HG03108 (cell line): ENCODE measurements around the gene C10orf95.
"Not testable (repeated sequence)": the region's sequence is repeated elsewhere in the genome, so short reads cannot be mapped to it uniquely, and the experiment has no call there.

ENCODE experiments used
- ATAC-seq: cut with Tn5 transposase; IDR thresholded peaks from one replicate; pipeline ENCODE4 v1.9.1; 2021; ENCODE audit warnings: moderate library complexity; ENCODE audit not compliant: unreplicated experiment

C10orf95 gene

GRCh38 chr10:102465466-102465865, 14.1 kb upstream of the C10orf95 start:
- ATAC-seq: no peak

GRCh38 chr10:102463983-102464382, 12.6 kb upstream of the C10orf95 start:
- no peak for ATAC-seq

GRCh38 chr10:102462512-102463054, 11.2 kb upstream of the C10orf95 start:
- no peak for ATAC-seq

- ATAC-seq: peak; percentile 83
Measured at GRCh38 chr10:102461187-102462054, 10.1 kb upstream of the C10orf95 start.

GRCh38 chr10:102460836-102461186, 9.5 kb upstream of the C10orf95 start:
- peak; percentile 27 for ATAC-seq

DNA sequence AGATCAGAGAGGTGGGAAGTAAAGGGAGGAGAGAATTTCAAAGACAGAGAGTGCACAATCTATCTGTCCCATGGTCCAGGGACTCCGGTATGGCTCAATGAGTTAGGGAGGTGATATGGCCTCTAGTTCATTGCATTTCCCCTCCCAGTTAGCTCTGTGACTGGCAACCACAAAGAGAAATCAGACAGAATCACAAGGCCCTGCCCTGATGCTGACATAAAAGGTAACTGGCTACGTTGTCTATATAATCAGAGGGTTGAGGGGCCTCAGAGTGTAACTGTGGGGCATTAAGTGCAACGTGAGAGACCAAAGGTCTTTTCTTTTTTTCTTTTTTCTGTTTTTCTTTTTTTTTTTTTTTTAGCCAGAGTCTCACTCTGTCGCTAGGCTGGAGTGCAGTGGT, 7.3 kb upstream of the C10orf95 start:
- no peak for ATAC-seq

- no peak for ATAC-seq
Measured at GRCh38 chr10:102457591-102458150, 6.3 kb upstream of the C10orf95 start.

DNA sequence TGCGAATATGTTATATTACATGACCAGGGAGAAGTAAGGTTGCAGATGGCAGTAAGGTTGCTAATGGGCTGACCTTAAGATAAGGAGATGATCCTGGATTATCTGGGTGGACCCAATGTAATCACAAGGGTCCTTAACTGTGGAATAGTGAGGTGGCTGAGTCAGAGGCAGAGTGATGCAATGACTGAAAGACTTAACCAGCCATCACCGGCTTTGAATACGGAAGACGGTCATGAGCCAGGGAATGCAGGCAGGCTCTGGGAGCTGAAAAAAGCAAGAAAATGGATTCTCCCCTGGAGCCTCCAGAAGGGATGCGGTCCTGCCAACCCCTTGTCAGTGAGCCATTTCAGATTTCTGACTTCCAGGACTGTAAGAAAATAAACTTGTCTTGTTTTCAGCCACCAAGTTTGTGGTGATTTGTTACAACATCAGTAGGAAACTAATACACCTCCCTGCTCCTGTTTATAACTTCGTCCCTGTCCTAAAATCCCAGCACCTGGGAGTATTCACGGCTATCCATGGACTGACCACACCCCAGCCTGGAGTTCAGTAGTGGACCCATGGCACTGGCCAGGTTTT, 4.6 kb upstream of the C10orf95 start:
- no peak for ATAC-seq

DNA sequence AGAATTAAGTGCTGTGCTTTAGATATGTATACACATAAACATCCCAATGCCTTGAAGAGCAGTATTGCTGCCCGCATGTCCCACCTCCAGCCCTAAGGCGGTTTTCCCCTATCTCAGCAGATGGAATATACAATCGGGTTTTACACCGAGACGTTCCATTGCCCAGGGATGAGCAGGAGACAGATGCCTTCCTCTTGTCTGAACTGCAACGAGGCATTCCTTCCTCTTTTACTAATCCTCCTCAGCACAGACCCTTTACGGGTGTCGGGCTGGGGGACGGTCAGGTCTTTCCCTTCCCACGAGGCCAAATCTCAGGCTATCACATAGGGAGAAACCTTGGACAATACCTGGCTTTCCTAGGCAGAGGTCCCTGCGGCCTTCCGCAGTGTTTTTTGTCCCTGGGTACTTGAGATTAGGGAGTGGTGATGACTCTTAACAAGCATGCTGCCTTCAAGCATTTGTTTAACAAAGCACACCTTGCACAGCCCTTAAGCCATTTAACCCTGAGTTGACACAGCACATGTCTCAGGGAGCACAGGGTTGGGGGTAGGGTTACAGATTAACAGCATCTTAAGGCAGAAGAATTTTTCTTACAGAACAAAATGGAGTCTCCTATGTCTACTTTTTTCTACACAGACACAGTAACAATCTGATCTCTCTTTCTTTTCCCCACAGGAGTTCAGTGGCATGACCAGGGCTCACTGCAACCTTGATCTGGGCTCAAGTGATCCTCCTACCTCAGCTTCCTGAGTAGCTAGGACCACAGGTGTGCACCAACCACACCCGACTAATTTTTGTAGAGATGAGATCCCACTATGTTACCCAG, 3.5 kb upstream of the C10orf95 start:
- ATAC-seq: not testable (repeated sequence)

- ATAC-seq: no peak
Measured at GRCh38 chr10:102453502-102453901, 2.2 kb upstream of the C10orf95 start.

GRCh38 chr10:102452672-102453340, 1.5 kb upstream of the C10orf95 start:
- ATAC-seq: no peak

DNA sequence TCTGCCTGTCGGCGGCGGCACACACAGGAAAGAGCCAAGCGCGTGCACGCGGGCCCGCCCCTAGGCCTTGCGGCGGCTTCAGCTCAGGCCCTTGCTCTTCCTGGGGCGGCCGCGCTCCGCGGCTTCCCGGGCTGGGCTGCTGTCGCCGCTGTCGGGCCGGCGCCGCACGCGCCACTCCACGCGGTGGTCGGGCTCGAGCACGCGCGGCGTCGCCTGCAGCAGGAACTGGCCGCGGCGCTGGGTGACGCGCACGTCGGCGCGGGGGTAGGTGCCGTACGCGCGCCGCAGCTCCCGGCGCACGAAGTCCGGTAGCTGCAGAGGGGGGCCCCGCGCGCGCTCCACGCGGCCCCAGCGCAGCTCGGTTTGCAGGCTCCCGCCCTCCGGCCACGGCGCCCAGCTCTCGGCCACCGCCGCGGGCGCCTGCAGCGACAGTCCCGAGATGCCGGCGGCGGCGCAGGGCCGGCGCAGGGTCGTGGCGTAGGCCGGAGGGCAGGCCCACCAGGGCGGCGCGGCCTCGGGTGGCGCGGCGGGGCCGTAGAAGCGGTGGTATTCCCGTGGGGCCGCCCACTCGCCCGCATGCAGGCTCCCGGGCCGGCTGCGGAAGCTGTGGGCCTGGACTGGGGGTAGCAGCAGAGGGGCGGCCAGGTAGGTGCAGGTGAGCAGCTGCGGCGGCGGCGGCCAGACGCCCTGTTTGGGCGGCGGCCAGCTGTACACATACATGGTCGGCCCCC, 804 bp downstream of the C10orf95 start:
- peak; percentile 70 for ATAC-seq

DNA sequence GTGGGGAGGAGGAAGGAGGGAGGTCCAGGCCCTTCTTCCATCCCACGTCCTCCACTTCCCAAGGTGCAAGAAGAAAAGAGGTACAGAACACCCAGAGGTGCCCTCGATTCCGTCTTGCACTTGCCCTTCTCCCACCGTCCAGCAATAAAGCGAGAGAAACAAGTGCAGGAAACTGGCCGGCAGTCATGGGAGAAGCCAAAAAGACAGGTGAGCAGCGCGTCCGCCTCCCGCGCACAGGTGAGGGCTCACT, 1.3 kb downstream of the C10orf95 start:
- ATAC-seq: no peak

- ATAC-seq: peak; percentile 59
Measured at GRCh38 chr10:102449321-102450123, 1.8 kb downstream of the C10orf95 start.

DNA sequence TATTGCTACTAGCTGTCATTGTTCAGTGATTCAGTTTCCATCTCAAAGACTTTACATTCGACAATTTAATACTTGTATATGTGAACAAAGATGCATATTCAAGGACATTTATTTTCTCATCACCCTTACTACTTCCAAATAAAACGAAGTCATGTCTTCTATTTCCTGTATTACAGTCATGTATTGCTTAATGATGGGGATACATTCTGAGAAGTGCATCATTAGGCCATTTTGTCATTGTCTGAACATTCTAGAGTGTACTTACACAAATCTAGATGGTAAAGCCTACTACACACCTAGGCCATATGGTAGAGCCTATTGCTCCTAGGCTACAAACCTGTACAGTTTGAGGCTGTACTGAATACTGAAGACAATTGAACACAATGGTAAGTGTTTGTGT, 6.5 kb downstream of the C10orf95 start:
- ATAC-seq: no peak

DNA sequence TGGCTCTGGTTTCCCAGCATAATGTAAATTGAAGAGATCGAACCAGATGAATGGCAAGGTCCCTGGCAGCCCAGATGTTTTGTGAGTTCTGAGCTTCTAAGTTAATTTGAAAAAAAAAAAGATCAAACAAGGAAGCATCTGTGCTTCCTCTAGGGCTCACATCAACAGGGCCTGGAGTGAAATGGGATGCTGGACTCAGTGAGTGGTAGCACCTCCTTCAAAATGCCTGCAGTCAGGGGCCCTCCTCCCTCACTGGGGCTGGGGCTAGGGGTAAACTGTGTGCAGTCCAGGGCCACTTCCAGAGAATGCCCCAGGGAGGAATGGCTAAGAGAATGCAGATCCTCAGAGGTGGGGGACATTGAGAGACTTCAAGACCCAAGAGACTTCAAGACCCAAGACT, 13.0 kb downstream of the C10orf95 start:
- ATAC-seq: no peak

DNA sequence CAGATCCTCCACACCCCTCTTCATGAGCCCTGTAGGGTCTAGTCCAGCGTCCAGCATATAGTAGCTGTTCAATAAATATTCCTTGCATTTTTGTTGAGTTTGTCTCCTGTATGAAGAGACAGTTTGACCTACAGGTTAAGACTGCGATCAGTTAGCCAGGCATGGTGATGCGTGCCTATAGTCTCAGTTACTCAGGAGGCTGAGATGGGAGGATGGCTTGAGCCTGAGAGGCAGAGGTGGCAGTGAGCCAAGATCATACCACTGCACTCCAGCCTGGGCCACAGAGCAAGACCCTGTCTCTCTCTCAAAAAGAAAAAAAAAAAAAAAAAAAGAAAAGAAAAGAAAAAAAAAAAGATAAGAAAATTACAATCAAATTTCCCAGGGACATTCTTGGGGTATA, 13.8 kb downstream of the C10orf95 start:
- ATAC-seq: no peak

- no peak for ATAC-seq
Measured at GRCh38 chr10:102436312-102436711, 15.0 kb downstream of the C10orf95 start.

- ATAC-seq: no peak
Measured at GRCh38 chr10:102435529-102436233, 15.7 kb downstream of the C10orf95 start.
